Measurements from ENCODE around the gene B4GALT3. TPM values are rescaled to one million over a fixed set of nuclear protein-coding genes. Genes with fewer than 3 reads are reported as not detected.

The B4GALT3 gene
- total and polyA plus RNA-seq, 12 donors: 11.5 to 28.9 (median 19.6) TPM

DNA sequence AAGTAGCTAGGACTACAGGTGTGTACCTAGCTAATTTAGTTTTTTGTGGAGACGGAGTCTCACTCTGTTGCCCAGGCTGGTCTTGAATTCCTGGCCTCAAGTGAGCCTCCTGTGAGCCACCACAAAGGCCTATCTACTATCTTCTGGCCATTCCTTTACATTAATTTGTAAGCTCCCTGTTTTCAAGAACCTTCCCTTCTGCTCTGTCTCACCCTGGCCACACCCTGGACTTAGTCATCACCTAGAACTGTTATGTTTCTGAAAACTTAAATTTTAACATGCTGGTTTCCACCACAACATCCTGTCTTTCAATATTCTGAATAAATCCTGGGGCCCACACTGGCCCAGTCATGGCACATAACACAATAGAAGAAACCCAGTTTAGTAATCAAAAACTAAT is 4.9 kb upstream of the B4GALT3 start:
- H3K27me3 ChIP-seq: no peaks in the 10 kb centered on the region
- H3K27ac ChIP-seq: peak overlapping the region in 2 of 10 donors; percentile 37 to 87
- DNase-seq: no peak
- H3K4me3 ChIP-seq: no peak overlapping the region
- H3K36me3 ChIP-seq: no peaks in the 10 kb centered on the region
- intact Hi-C loops (cut with DNase I): no loop called here
- peaks cover 8 to 73% (median 28%) of the 10 kb centered on the region in 9 donors for H3K4me1 ChIP-seq
- TF ChIP-seq CTCF (IDR thresholded peaks at IDR 0.05): no peak
- 92 to 100% methylated on average over 1 of the region's 1 CpG for WGBS, 2 donors
- ATAC-seq: no peak
- H3K9me3 ChIP-seq: no peaks in the 10 kb centered on the region

DNA sequence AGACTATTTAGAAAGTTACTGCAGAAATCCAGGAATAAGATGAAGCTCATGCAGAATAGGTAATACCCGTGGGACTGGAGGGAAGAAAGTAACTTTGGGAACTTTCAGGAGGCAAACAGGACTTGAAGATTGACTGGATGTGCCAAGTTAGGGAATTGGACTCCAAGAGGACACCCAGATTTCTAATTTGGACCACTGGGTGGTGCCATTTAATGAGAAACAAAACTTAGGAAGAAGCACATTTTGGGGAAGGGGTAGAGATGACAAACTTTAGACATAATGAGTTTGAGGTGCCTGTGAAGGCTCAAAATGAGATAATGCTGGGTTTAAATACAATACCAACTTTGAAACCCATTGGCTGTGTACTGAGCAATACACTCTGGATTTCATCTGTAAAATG is 3.3 kb upstream of the B4GALT3 start:
- Histone ChIP-seq H3K27me3 (no peaks in the 10 kb centered on the region), H3K9me3 (no peaks in the 10 kb centered on the region), H3K4me1 (peaks cover 5 to 70% (median 25%) of the 10 kb centered on the region in 9 donors), H3K27ac (peak overlapping the region in 1 of 10 donors; percentile 45), H3K36me3 (peaks cover 0 to 7% (median 0%) of the 10 kb centered on the region in 9 donors), H3K4me3 (no peak overlapping the region)
- ATAC-seq (no peak), DNase-seq (no peak)
- TF ChIP-seq CTCF (IDR thresholded peaks at IDR 0.05): peak in 4 of 9 donors; percentile 39 to 51 (median 44)
- 51 to 62% methylated on average over 1 of the region's 1 CpG for WGBS, 2 donors
- intact Hi-C loops (cut with DNase I): no loop called here

DNA sequence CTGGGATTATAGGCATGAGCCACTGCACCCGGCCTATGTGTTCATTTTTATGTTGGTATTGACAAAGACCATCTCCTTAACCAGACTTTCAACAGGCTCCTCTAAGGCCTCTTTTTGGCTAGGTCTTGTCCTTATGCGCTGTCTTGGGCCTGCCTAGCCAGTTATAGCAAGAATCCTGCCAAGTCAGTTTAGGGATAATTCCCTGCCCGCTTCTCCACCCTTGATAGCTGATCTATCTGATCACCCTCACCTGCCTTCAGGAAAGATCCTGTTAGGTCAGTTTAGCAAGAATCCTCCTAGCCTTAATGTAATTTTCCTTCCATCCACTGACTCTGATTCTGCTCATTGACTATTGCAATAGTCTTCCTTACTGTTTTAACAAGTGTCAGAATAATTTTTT is 2.4 kb upstream of the B4GALT3 start:
- ATAC-seq: no peak
- DNase-seq: no peak
- Histone ChIP-seq H3K27me3 (no peaks in the 10 kb centered on the region), H3K4me1 (peaks cover 3 to 61% (median 17%) of the 10 kb centered on the region in 9 donors), H3K27ac (no peak overlapping the region), H3K9me3 (no peaks in the 10 kb centered on the region), H3K4me3 (no peak overlapping the region), H3K36me3 (peaks cover 0 to 17% (median 6%) of the 10 kb centered on the region in 9 donors)
- intact Hi-C loops (cut with DNase I): loop anchor here in 1 of 10 donors (2.0 kb wide), 1 partner anchor 43 kb away; the partner anchor contains the start of gene APOA2
- 93 to 95% methylated on average over 3 of the region's 3 CpGs for WGBS, 2 donors
- TF ChIP-seq CTCF (IDR thresholded peaks at IDR 0.05): no peak

- H3K4me3 ChIP-seq: peak overlapping the region in 9 of 10 donors; percentile 60 to 89 (median 73)
- DNase-seq (no peak), ATAC-seq (no peak)
- H3K36me3 ChIP-seq: peaks cover 0 to 35% (median 10%) of the 10 kb centered on the region in 9 donors
- WGBS, 2 donors: 49 to 62% methylated on average over 9 of the region's 9 CpGs
- H3K4me1 ChIP-seq: peaks cover 3 to 53% (median 24%) of the 10 kb centered on the region in 9 donors
- intact Hi-C loops (cut with DNase I): loop anchor here in 1 of 10 donors (2.0 kb wide), 1 partner anchor 45 kb away; the partner anchor contains the start of gene APOA2
- TF ChIP-seq CTCF (IDR thresholded peaks at IDR 0.05): peak in 1 of 9 donors; percentile 2
- no peaks in the 10 kb centered on the region for H3K27me3 ChIP-seq
- peak overlapping the region; percentile 70 to 93 (median 88) for H3K27ac ChIP-seq
- no peaks in the 10 kb centered on the region for H3K9me3 ChIP-seq
Observed at GRCh38 chr1:161177936-161178244, 583 bp upstream of the B4GALT3 start.

Measured in heart right ventricle (tissue), 16 donors.